GM19023 (cell line): Measurements from ENCODE around the gene ASXL1.

ENCODE experiments used
- ATAC-seq: cut with Tn5 transposase; IDR thresholded peaks from one replicate; pipeline ENCODE4 v1.9.1; 2021; ENCODE audit warnings: mild to moderate bottlenecking, moderate library complexity; ENCODE audit not compliant: unreplicated experiment

The ASXL1 gene

DNA sequence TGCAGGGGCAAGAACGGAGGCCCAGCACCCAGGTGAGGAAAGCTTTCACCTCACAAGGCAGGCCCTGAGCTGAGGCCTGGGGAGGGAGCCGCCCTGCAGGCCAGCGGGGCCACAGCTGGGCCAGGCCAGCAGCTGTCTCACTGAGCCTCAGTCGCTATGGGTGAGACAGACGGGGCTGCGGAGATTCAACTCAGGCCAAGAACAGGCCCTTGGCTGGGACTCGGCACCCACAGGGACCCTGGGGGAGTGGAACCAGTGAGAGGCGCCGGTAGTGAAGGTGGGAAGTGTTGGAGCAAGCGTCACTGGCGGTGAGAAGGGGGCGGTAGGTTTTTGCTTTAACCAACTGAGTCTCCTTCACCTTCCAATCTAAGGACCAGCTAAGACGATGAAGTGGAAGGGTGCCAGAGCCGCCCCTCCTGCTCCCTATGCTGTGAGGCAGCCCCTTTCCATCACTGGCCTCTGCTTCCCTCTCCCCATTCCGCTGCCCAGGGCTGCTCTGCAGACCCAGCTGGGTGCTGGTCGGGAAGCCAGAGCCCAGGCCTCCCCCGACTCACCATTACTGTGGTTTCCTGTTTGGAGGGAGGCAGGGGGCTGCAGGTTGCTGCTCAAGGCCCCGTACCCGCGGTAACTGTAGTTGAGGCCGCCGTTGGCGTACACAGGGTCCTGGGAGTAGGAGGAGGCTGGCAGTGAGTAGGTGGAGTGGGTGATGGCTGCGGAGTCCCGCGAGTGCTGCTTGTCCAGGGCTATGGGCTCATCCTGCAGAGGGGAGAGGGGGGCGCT lies 93.7 kb downstream of the ASXL1 start:
- no peak for ATAC-seq

- no peak for ATAC-seq
These were observed 94.8 kb downstream of the ASXL1 start for GRCh38 chr20:32452776-32453466.

DNA sequence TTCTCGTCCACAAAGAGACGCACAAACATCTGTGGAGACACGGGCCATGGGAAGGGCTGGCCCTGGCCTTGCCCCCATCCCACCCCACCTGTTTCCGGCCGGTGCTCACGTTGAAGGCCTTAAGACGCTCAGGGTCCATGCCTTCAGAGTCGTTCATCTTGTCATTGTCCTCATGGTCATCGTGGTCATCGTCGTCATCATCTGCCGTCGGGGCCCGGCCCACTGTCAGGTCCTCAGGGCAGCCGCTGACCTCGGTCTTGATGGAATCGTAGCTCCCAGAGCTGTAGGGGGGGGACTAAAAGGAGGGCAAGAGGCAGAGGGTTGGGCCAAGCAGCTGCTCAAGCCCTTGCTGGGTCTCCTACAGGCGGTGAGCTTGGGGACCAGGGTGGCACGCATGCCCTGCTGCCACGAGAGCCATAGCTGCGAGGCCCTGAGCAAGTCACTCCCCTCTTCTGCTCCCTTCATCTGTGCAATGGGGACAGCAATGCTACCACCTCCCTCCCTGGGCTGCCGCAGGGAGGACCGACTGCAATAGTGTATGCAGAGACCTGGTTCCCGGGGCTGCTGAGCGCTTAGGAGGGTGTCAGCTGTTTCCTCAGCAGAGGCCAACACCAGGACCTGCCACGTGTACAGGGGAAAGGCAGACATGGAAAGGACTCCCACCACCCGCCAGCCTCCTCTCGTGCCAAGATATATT lies 95.5 kb downstream of the ASXL1 start:
- no peak for ATAC-seq

- no peak for ATAC-seq
These were observed 96.3 kb downstream of the ASXL1 start for GRCh38 chr20:32454164-32455145.

GRCh38 chr20:32455171-32455900 lies 97.2 kb downstream of the ASXL1 start:
- ATAC-seq, result no peak

GRCh38 chr20:32455901-32456701 lies 98.0 kb downstream of the ASXL1 start:
- ATAC-seq, result no peak

DNA sequence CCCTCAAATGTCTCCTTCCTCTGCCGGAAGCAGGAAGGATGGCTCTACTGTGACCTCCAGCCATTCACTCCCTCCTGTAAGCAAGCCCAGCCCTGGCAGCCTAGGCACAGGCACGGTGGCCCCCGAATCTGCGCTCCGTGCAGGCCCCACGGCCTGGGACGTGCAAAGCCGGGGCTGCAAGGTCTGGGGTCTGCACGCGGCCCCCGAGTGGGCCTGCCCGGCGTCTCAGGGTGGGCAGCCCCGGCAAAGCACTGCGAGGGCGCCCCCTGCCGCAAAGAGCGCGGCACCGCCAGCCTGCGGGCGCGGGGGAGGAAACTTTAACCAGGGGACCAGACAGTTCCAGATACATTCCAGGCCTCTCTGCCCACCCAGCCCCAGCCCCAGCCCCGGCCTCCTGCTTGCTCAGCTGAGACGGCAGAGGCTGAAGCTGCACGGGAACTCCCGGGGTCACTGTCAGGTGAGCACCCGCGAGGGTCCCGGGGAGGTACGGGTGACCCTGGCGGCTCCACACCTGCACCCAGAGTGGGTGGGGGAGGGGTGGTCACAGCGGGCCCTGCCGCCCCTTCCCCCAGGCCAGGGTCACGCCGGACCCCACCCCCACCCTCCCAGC lies 98.8 kb downstream of the ASXL1 start:
- ATAC-seq, result no peak

DNA sequence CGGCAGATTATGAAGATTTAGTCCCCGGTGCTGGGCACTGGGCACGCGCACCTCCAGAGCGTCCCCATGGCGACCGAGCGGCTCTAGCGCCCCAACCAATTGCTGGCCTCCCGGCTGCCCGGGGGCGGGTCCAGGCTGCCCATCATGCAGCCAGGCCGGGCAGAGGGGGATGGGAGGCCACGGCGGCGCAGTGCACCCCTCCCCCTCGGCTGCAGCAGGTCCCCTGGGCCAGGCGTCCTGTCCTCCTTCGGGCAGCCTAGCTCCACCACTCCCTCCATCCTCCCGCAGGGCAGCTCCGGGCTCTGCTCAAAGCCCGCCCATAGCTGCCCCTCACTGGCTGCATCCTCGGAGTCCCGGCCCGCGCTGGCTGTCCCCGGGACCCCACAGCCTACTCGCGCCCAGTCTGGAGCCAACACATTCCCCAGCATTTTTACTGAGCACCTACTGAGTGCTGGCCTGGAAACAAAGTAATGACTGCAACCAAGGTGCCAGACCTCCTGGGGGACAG lies 99.4 kb downstream of the ASXL1 start:
- no peak for ATAC-seq

GRCh38 chr20:32458061-32458836 lies 100.1 kb downstream of the ASXL1 start:
- no peak for ATAC-seq

DNA sequence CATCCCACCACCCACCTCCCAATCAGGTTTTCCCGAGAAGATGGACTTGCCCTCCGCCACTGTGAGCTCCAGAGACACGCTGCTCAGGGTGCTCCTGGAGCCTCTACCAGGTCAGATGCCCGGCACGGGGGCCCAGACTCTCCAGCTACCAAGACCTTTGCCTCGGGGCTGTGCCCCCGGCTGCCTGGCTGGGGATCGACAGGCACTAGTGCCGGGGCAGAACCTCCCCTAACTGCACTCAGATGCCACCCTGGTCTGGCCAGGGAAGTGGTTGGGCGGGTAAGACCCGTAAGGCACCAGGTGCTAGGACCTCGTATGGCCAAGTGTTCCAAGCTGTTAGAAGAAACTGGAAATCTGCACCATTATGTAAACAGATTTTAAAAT lies 100.7 kb downstream of the ASXL1 start:
- ATAC-seq, result no peak

- no peak for ATAC-seq
These were observed 102.1 kb downstream of the ASXL1 start for GRCh38 chr20:32460231-32460630.

GRCh38 chr20:32460683-32461320 lies 102.7 kb downstream of the ASXL1 start:
- ATAC-seq, result no peak

DNA sequence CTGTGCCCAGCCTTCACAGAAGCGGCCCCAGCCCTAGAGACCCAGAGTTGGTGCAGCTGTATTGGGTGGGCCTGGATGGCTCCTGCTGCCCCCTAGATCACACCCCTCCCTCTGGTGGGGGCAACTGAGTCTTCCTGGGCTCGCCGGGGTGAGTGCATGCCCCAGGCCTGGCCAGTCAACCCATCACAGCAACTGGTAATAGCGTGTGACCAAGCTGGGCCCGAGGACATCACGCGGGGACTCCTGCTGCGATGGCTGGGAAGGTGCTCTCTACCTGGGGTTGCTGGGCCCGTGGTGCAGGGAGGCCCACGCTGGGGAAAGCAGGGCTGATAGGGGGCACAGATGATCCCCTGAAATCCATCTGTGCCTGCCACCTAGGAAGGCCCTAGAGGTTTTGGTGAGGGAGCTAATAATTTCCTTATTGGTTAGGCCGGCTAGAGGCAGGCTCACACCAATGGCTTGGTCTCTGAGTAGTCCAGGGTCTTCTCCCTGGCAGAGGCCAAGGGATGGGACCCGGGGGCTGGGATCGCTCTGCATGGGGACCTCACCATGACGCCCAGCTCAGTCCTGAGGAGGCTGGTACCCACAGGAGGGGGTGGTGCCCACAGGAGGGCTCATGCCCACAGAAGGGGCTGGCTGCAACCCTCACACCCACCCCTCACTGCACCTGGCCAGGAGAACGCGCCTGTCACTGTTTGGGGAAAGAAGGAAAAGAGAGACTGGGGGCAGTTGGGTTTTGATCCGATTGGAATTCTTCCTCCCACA lies 103.9 kb downstream of the ASXL1 start:
- ATAC-seq, result no peak

GRCh38 chr20:32462900-32463641 lies 104.9 kb downstream of the ASXL1 start:
- no peak for ATAC-seq

DNA sequence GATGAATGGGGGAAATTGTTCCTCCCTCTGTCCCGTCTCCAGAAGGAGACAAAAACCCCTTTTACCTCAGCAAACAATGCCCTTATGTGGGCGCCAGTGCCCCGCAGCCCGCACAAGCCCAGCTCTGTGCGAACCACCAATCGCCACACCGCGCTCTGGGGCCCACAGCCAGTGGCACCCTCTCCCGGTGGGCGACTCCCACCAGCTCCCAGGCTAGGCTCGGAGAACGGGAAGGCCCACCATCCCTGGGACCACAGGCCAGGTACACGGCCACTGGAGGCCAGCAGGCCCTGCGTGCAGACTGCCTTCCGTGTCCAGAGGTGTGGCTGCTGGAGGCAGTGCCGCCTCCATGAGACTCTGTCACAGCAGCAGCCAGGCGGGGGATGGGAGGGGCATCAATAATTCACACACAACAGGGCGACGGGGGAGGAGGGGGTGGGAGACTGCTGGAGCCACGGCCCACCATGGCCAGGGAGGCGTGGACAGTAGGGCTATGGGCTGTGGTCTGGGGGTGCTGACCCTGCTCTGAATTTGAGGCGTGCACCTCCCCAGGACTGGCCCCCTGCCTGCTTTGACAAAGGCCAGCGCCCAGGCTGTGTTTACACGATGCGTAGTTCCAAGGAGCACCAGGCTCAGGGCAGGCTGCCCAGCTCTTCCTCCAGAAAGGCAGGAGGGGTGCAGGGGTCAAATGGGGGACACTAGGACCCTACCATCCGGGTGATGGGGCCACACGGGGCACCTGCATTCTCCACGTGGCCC lies 105.7 kb downstream of the ASXL1 start:
- no peak for ATAC-seq
